Activated CD4-positive, alpha-beta memory T cell treated with anti-CD3 and anti-CD28 coated beads for 36 hours (primary cell): ENCODE results near the gene RAB11FIP2. TPM values are rescaled to one million over a fixed set of nuclear protein-coding genes. Genes with fewer than 3 reads are reported as not detected.

ENCODE experiments used
- CTCF ChIA-PET: fragments of 350-600 bp; sonication (Branson Sonifier 250); formaldehyde crosslinking; loops from one replicate; lab custom pipeline; 2021; ENCODE audit warnings: antibody characterized with exemption, inconsistent platforms; lab: Charles Lee
- POLR2A ChIA-PET: fragments of 350-600 bp; sonication (Branson Sonifier 250); formaldehyde crosslinking; loops from one replicate; lab custom pipeline; 2021; ENCODE audit warnings: antibody characterized with exemption; lab: Charles Lee
- DNase-seq: peaks from one replicate; pipeline ENCODE4 v3.0.0-alpha.2; 2020
- H3K27ac Mint-ChIP-seq: one replicate; pipeline ENCODE4 v1.8.0; 2021; ENCODE audit warnings: mixed read lengths
- H3K27me3 Mint-ChIP-seq: one replicate; pipeline ENCODE4 v1.8.0; 2021; ENCODE audit warnings: mixed read lengths
- H3K36me3 Mint-ChIP-seq: one replicate; pipeline ENCODE4 v1.8.0; 2021; ENCODE audit warnings: mixed read lengths
- H3K4me1 Mint-ChIP-seq: one replicate; pipeline ENCODE4 v1.8.0; 2021; ENCODE audit warnings: low read depth, mixed read lengths
- H3K4me3 Mint-ChIP-seq: one replicate; pipeline ENCODE4 v1.8.0; 2021; ENCODE audit warnings: mild to moderate bottlenecking, mixed read lengths
- H3K9me3 Mint-ChIP-seq: one replicate; pipeline ENCODE4 v1.8.0; 2021; ENCODE audit warnings: mixed read lengths
- intact Hi-C: fragments of 100-400 bp; cut with micrococcal nuclease; formaldehyde crosslinking; loops from one replicate; pipeline ENCODE4 v1.15.1; 2023
- total RNA-seq, 2 experiments: library from RNA; stranded (reverse); gene quantifications; one replicate each; pipeline ENCODE4 v1.2.3, GENCODE V29; 2021

Gene RAB11FIP2
- total RNA-seq, 2 experiments from 2014 or later: 7.5 to 9.4 TPM

- Mint-ChIP-seq H3K36me3 (peaks cover 7% of the 10 kb centered on the region), H3K27ac (no peak overlapping the region), H3K4me1 (peaks cover 26% of the 10 kb centered on the region), H3K27me3 (no peaks in the 10 kb centered on the region), H3K9me3 (no peaks in the 10 kb centered on the region), H3K4me3 (no peak overlapping the region)
- intact Hi-C loops: no loop called here
- POLR2A ChIA-PET: no interaction called here
- DNase-seq: no peak
- CTCF ChIA-PET: no interaction called here
Measured at GRCh38 chr10:118032564-118032963, 14.2 kb downstream of the RAB11FIP2 start.

GRCh38 chr10:118031351-118032075 is 15.2 kb downstream of the RAB11FIP2 start:
- no peak overlapping the region for H3K4me3 Mint-ChIP-seq
- H3K9me3 Mint-ChIP-seq: no peaks in the 10 kb centered on the region
- H3K4me1 Mint-ChIP-seq: peaks cover 22% of the 10 kb centered on the region
- H3K27ac Mint-ChIP-seq: no peak overlapping the region
- intact Hi-C loops: no loop called here
- no peak for DNase-seq
- H3K27me3 Mint-ChIP-seq: no peaks in the 10 kb centered on the region
- peaks cover 8% of the 10 kb centered on the region for H3K36me3 Mint-ChIP-seq
- CTCF ChIA-PET: no interaction called here
- POLR2A ChIA-PET: no interaction called here

- DNase-seq: no peak
- ChIA-PET CTCF (interaction anchor here (1.5 kb wide), 1 partner anchor 13 kb away, joined by 3 read pairs; no protein-coding TSS in a partner anchor), POLR2A (no interaction called here)
- intact Hi-C loops: no loop called here
- Mint-ChIP-seq H3K9me3 (no peaks in the 10 kb centered on the region), H3K27me3 (no peaks in the 10 kb centered on the region), H3K4me1 (peaks cover 11% of the 10 kb centered on the region), H3K4me3 (no peak overlapping the region), H3K36me3 (peaks cover 5% of the 10 kb centered on the region), H3K27ac (no peak overlapping the region)
Measured at GRCh38 chr10:118028619-118029018, 18.1 kb downstream of the RAB11FIP2 start.

- Mint-ChIP-seq H3K36me3 (peaks cover 5% of the 10 kb centered on the region), H3K27me3 (no peaks in the 10 kb centered on the region), H3K27ac (no peak overlapping the region), H3K9me3 (no peaks in the 10 kb centered on the region), H3K4me3 (no peak overlapping the region), H3K4me1 (peaks cover 11% of the 10 kb centered on the region)
- ChIA-PET POLR2A (no interaction called here), CTCF (interaction anchor here (1.5 kb wide), 1 partner anchor 14 kb away, joined by 3 read pairs; no protein-coding TSS in a partner anchor)
- intact Hi-C loops: no loop called here
- DNase-seq: no peak
Measured at GRCh38 chr10:118027397-118027796, 19.3 kb downstream of the RAB11FIP2 start.

- no peak overlapping the region for H3K4me3 Mint-ChIP-seq
- H3K36me3 Mint-ChIP-seq: peaks cover 5% of the 10 kb centered on the region
- ChIA-PET POLR2A (no interaction called here), CTCF (no interaction called here)
- no peak for DNase-seq
- intact Hi-C loops: no loop called here
- H3K27me3 Mint-ChIP-seq: no peaks in the 10 kb centered on the region
- H3K27ac Mint-ChIP-seq: no peak overlapping the region
- no peaks in the 10 kb centered on the region for H3K9me3 Mint-ChIP-seq
- peaks cover 11% of the 10 kb centered on the region for H3K4me1 Mint-ChIP-seq
Measured at GRCh38 chr10:118026936-118027335, 19.8 kb downstream of the RAB11FIP2 start.

GRCh38 chr10:118020365-118020764 is 26.4 kb downstream of the RAB11FIP2 start:
- no peak overlapping the region for H3K27ac Mint-ChIP-seq
- no peak overlapping the region for H3K4me3 Mint-ChIP-seq
- ChIA-PET POLR2A (no interaction called here), CTCF (no interaction called here)
- H3K36me3 Mint-ChIP-seq: peaks cover 13% of the 10 kb centered on the region
- H3K4me1 Mint-ChIP-seq: no peaks in the 10 kb centered on the region
- no peaks in the 10 kb centered on the region for H3K27me3 Mint-ChIP-seq
- intact Hi-C loops: no loop called here
- DNase-seq: no peak
- H3K9me3 Mint-ChIP-seq: no peaks in the 10 kb centered on the region

GRCh38 chr10:118017850-118018249 is 28.9 kb downstream of the RAB11FIP2 start:
- ChIA-PET CTCF (no interaction called here), POLR2A (no interaction called here)
- no peaks in the 10 kb centered on the region for H3K9me3 Mint-ChIP-seq
- H3K27ac Mint-ChIP-seq: no peak overlapping the region
- H3K27me3 Mint-ChIP-seq: no peaks in the 10 kb centered on the region
- peaks cover 22% of the 10 kb centered on the region for H3K36me3 Mint-ChIP-seq
- no peak for DNase-seq
- H3K4me3 Mint-ChIP-seq: no peak overlapping the region
- intact Hi-C loops: no loop called here
- no peaks in the 10 kb centered on the region for H3K4me1 Mint-ChIP-seq

- Mint-ChIP-seq H3K27ac (no peak overlapping the region), H3K4me1 (no peaks in the 10 kb centered on the region), H3K4me3 (no peak overlapping the region), H3K9me3 (no peaks in the 10 kb centered on the region), H3K27me3 (no peaks in the 10 kb centered on the region), H3K36me3 (peaks cover 22% of the 10 kb centered on the region)
- DNase-seq: no peak
- intact Hi-C loops: no loop called here
- ChIA-PET CTCF (no interaction called here), POLR2A (no interaction called here)
Measured at GRCh38 chr10:118017071-118017740, 29.5 kb downstream of the RAB11FIP2 start.

- H3K36me3 Mint-ChIP-seq: peaks cover 23% of the 10 kb centered on the region
- no peak overlapping the region for H3K27ac Mint-ChIP-seq
- no peak overlapping the region for H3K4me3 Mint-ChIP-seq
- ChIA-PET POLR2A (no interaction called here), CTCF (no interaction called here)
- H3K27me3 Mint-ChIP-seq: no peaks in the 10 kb centered on the region
- no peak for DNase-seq
- H3K9me3 Mint-ChIP-seq: no peaks in the 10 kb centered on the region
- no peaks in the 10 kb centered on the region for H3K4me1 Mint-ChIP-seq
- intact Hi-C loops: no loop called here
Measured at GRCh38 chr10:118012952-118013525, 33.7 kb downstream of the RAB11FIP2 start.

- no peaks in the 10 kb centered on the region for H3K9me3 Mint-ChIP-seq
- no peak for DNase-seq
- H3K36me3 Mint-ChIP-seq: peaks cover 27% of the 10 kb centered on the region
- H3K4me3 Mint-ChIP-seq: no peak overlapping the region
- intact Hi-C loops: no loop called here
- ChIA-PET POLR2A (no interaction called here), CTCF (no interaction called here)
- peaks cover 3% of the 10 kb centered on the region for H3K4me1 Mint-ChIP-seq
- no peak overlapping the region for H3K27ac Mint-ChIP-seq
- no peaks in the 10 kb centered on the region for H3K27me3 Mint-ChIP-seq
Measured at GRCh38 chr10:118007773-118008172, 39.0 kb downstream of the RAB11FIP2 start.

GRCh38 chr10:118003126-118003525 is 43.6 kb downstream of the RAB11FIP2 start:
- CTCF ChIA-PET: no interaction called here
- Mint-ChIP-seq H3K4me1 (peaks cover 8% of the 10 kb centered on the region), H3K4me3 (no peak overlapping the region), H3K27ac (no peak overlapping the region), H3K9me3 (no peaks in the 10 kb centered on the region), H3K36me3 (peaks cover 46% of the 10 kb centered on the region), H3K27me3 (no peaks in the 10 kb centered on the region)
- POLR2A ChIA-PET: no interaction called here
- intact Hi-C loops: loop anchor here (5.0 kb wide), 1 partner anchor 44 kb away; the partner anchor contains the start of gene RAB11FIP2
- DNase-seq: no peak

GRCh38 chr10:118002581-118002980 is 44.2 kb downstream of the RAB11FIP2 start:
- DNase-seq: peak; percentile 29
- Mint-ChIP-seq H3K27ac (peak overlapping the region; percentile 42), H3K9me3 (no peaks in the 10 kb centered on the region), H3K4me1 (peaks cover 8% of the 10 kb centered on the region), H3K27me3 (no peaks in the 10 kb centered on the region), H3K36me3 (peaks cover 41% of the 10 kb centered on the region), H3K4me3 (no peak overlapping the region)
- POLR2A ChIA-PET: no interaction called here
- CTCF ChIA-PET: no interaction called here
- intact Hi-C loops: loop anchor here (5.0 kb wide), 1 partner anchor 45 kb away; the partner anchor contains the start of gene RAB11FIP2
